NCI-H446 treated with DMSO at 0.1 percent for 48 hours (cell line): ENCODE measurements around the gene HACD4.
"Not testable (repeated sequence)": the region's sequence is repeated elsewhere in the genome, so short reads cannot be mapped to it uniquely, and the experiment has no call there.

Source experiments
- DNase-seq: peaks from one replicate; lab custom pipeline; 2025; lab: John Stamatoyannopoulos, UW

HACD4 gene

DNA sequence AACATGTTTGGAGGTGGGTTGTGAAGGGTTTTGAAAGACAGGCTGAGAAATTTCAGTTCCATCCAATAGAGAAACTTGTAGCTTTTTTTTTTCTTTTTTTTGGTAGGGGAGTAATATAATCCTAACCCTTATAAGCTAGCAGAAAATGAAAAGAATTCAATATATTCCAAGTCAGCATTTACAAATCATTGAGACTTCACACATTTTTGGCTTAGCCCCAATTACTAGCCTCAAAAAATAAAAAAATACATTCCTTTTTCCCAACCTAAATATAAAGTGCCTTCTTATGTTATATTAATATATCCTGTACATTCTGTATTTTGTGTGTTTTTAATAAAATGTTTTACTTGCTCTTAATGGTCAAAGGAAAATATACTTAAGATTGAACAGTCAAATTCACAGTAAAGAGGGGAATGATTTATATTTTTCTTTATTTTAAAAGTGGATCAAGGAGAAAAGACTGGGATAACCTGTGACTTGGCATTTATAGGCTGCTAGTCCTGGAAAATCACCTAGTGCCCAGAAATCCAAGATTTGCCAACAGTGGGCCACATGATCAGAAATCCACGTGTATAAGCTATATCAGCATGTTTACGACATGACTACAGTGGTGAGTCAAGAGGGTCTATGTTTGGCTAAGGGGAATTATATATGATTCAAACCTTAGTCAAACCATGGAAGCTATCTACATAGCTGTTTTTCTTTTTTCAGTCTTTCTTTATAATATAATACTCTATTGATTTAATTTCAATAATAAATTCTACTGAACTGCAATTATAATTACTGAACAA, 14.5 kb downstream of the HACD4 start:
- DNase-seq = no peak

DNA sequence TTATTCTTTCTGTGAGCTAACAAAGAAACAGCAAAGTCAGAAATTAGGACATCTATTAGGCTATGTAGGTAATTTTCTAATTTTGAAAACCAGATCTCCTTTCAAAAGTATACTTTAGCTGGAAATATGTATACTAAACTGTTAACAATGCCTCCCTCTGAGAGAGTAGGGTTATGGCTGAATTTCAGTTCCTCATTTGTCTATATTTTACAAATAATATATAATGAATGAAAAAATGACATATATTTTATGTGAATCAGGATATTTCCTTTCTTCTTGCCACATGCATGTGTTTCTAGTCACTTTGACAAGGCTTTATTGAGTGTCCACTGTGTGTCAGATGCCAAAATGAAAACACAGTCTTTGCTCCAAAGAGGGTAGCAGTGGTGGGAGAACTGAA, 15.4 kb downstream of the HACD4 start:
- DNase-seq = no peak

DNA sequence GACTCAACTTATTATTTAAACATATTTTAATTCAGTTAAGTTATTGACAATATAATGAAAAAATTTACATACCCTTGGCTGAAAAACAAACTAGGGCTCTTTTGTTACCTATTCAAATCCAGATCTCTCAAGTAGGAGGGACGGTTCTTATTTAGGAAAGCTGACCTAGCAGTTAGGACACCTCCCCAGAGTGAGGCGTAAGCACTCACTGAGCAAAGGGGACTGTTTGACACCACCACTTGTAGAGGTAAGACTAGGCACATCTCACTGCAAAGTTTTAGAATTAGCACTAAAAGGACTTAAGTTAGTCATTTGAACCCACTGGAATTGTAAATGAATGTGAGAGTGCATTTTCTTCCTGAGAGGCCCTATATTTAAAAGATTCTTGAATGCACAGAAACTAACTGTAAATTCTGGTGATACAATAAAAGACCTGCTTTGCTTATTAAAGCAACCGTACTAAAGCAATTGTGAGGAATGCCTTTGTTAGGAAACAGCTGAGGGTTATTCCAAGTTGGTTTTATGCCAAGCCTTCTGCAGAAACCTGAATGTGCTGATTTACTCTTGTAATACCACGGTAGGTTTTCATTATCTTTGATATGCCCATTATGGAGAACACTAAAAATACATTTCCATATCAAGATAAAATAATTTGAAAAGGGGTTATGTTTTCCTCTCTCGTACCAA, 16.2 kb downstream of the HACD4 start:
- DNase-seq = no peak

DNA sequence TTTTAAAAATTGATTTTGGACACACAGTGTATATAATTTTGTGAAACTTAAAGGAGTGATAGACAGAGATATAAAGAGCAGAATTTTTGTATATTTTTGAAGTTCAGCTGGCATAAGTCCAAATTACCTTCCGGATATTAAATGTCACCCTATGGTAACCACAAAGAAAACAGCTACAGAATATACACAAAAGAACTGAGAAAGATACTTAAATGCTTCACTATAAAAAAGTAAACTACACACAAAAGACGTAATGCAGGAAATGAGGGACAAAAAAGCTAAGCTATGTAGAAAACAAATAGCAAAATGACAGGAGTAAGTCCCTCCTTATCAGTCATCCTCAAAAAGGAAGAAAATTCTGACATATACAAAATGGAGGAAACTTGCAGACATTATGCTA, 29.4 kb downstream of the HACD4 start:
- DNase-seq = no peak

DNA sequence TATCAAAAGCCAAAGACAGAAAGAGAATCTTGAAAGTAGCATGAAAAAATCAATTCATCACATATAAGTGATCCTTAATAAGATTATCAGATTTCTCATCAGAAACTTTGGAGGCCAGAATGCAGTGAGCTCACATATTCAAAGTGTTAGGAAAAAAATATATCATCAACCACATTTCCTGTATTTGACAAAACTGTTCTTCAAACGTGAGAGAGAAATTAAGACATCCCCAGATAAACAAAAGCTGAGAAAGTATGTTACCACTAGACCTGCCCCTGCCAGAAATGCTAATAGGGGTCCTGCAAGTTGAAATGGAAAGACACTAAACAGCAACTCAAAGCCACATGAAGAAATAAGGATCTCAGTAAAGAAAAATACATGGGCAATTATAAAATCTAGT, 29.9 kb downstream of the HACD4 start:
- DNase-seq = no peak

DNA sequence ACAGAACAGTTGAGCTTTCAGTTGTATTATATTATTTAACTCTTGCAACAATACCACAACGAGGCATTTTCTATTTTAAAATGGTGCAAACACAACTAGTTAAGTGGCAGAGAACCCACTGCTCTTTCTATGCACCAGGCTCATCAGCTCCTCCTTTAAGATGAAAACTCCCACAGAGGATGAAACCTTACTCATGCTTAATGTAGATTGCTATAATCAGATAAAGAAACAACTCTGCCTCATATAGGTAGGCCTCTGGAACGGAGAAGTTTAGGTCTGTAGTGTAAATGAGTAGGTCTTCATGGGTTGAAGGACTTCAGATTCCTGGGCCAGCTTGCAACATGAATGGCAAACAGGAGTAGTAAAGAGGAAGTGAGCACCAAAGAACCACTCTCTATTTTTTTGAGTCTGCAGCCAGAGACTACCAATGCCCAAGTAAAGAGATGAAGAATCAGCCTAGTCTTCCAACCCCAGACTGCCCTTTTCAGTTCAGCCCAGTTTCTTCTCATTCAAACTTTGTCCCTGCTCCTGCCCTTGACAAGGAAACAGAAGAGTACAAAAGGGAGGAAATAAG, 33.9 kb downstream of the HACD4 start:
- DNase-seq = no peak

DNA sequence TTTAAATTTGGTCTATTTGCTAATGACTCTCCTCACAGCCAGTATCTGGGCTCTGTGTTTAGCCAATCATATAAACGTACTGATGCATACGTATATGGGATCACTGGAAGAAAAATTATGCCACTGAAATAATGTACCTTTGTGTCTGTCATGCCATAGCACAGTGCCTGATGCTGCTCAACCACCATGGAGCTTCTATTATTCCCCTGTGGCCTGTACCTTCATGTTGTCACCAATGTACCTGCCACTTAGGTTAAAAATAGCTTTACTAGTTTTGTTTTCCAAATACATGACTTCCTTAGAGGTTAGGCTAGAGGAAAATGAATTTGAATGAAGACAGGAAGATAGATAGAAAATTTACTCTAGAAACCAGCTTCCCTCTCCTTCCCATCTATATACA, 34.6 kb downstream of the HACD4 start:
- DNase-seq = no peak

DNA sequence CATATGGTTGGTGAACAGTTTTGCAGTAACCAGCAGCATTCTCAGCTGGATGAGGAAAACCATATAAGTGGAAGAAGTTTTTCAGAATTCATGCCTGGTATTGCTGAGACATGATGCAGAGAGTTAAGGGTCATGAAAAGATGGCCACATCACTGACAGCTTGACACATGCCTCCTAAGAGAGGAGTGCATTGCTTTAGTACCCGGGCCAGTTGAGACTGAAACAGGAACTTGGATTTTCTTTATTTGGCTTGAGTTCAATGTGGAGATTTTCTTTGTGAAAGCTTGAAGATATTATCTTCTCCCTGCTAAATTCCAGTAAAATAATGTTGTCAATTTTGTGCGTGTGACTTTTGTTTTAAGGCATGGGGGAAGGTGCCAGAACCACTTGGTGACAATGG, 35.8 kb downstream of the HACD4 start:
- no peak for DNase-seq

DNA sequence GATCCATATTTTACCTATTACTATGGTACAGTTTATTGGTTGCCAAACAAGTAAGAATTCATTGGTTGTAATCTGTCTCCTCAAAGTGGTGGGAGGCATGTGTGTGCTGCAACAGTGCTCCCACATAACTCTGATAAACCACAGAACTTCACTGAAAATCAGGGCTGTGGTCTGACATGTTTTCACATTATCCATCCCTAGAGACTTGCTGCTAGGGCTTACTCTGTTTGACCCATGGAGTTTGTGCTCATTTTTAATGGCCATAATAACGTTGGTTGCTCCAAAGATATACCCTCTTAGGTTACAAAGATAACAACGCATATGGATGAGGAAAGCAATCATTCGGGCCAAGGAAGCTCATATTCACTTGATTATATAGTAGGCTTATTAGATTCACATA, 37.0 kb downstream of the HACD4 start:
- DNase-seq = no peak

DNA sequence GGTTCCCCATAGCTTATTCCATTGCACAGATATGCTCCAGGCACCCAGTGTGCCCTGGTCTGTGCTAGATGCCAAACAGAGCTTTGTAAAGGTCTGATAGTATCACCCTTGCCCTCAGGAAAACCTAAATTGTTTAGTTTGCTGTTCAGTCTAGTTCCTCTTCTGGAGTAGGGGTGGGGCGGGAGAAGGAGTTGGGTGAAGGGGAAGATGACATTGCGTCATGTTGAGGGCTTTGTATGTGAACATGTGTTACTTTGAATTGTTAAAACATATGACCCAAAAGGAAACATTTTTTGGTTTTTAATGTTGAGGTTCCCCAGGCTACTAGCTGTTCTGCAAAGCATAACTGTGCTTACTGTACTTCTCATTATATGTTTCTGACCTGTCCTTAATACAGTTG, 40.6 kb downstream of the HACD4 start:
- DNase-seq = no peak

DNA sequence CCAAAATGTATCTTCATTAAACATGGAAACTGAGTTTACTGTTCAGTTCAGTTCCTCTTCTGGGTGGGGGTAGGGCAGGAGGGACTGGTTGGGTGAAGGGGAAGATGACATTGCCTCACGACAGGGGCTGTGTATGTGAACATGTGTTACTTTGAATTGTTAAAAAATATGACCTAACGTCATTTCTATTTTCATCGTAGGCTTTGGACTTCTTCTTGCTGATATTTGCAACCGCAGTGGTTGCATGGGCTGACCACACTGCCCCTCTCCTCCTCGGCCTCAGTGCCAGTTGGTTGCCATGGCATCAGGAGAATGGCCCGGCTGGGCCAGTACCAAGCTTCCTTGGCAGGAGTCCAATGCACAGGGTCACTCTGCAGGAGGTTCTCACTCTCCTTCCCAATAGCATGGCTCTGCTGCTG, 41.5 kb downstream of the HACD4 start:
- DNase-seq = no peak

DNA sequence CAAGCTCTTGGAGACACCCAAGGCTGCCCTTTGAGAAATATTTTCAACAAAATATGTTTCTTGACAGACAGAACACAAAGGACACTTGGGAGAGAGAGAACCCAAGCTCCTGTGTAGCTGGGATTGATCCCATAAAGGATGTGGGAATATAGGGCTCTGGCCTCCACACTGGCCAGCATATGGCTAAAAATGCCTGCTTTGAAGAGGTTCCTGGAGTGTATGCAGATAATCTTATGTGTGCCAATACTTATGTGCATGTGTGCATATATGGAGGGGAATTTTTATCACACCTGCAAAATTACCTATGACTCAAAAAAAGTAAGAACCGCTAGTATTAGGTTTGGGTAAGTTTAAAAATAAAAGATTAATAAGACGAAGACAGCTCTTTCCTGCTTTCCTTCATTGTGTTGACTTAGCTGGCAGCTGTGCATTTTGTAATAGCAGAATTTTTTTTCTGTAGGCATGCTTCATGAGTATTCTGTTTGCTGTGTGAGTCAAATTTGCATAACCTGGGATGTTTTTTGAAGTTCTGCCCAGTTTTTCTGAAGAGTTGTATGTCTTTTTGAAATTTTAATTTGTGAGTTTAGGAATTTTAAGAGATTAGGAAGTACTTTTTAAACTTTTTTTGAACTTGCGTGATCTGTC, 42.6 kb downstream of the HACD4 start:
- DNase-seq = no peak

DNA sequence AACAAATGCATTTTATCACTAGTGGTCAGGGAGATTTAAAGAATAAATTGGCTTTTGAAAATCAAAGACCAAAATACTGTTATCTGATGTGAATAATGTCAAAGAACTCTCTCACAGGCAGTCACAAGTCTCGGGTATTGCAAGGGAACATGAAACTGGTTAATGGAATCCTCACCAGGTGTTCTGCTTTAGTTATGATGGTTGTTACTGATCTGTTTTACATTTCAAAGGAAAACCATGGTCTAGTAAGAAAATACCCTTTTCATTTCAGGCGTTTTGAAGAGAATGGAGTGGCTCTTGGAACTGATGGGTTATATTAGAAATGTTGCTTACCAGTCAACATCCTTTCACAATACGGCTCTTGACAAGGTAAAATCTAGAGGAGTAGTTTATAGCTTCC, 43.4 kb downstream of the HACD4 start:
- DNase-seq = no peak

DNA sequence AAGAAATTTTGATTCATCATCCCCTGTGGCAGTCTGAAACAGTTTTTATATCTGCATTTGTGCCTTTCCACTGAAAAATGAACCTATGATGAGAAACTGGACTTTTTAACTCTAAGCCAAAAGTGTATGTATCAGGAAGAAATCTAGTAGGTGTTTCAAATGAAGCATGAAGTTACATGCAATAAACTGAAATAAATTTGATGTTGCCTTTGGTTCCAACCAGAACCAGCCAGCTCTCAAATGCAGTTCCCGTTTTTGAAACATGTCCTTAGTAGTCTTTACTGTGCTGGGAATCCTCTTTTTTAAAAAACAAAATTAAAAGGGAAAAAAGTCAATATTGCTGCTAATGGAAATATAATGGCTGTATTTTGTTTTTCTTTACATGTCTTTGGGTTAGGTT, 43.9 kb downstream of the HACD4 start:
- no peak for DNase-seq

DNA sequence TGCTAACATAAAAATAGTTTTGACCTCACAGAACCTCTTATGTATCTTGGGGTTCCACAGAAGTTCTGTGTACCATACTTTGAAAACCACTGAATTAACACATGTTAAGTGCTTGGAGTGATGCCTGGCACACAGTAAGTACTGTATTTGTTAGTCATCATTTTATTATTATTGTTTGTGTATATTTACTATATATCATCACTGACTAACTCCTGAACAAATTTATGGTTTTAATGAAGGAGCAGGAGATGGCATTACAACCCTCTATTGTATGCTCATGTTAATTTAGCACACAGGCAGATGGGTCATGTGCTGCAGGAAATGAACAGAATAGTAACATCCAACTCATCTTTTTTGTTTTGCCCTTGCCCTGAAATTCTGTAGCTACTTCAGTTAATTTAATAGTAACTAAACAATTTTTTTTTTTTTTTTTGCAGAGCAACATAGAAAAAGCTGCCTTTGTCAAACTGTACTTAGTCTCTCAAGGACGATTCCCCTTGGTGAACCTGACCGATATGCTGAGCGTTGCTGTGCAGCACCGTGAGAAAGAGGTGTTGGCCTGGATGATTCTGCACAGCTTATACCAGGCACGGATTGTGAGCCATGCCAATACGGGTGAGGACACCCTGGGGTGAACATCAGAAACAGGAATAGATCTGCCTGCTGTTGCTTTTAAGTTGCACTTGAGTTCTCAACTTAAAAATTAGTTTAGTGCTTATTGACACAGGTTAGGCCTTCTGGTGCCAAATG, 45.4 kb downstream of the HACD4 start:
- no peak for DNase-seq

DNA sequence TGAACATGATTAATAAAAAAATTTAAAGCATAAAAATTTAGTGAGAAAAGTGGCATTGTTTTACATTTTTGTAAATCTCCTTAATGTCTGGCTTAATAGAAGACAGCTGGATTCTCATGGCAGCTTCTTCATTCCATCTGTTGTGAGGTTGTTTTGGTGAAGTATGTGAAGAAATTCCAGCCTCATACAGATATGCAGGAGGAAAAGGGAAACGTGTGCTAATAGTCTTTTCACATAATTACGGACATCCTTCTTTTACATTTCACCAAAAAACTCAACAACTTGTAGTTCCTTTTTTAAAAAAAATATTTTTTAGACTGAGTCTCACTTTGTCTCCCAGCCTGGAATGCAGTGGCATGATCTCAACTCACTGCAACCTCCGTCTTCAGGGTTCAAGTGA, 46.9 kb downstream of the HACD4 start:
- no peak for DNase-seq

DNA sequence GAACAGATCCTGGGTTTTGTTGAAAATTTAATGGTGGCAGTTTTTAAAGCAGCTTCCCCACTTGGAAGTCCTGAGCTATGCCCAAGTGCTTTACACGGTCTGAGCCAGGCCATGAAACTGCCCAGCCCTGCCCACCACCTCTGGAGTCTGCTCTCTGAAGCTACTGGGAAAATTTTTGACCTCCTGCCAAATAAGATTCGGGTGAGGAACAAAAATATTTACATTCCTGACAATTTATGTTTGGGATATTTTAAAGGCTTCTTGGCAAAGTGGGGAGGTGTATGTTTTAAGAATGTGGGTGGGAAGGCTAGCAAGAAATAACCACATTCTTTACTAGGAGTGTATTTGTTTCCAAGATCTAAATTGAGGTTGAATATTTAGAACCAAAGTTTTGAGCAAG, 50.0 kb downstream of the HACD4 start:
- peak; percentile 64 for DNase-seq

DNA sequence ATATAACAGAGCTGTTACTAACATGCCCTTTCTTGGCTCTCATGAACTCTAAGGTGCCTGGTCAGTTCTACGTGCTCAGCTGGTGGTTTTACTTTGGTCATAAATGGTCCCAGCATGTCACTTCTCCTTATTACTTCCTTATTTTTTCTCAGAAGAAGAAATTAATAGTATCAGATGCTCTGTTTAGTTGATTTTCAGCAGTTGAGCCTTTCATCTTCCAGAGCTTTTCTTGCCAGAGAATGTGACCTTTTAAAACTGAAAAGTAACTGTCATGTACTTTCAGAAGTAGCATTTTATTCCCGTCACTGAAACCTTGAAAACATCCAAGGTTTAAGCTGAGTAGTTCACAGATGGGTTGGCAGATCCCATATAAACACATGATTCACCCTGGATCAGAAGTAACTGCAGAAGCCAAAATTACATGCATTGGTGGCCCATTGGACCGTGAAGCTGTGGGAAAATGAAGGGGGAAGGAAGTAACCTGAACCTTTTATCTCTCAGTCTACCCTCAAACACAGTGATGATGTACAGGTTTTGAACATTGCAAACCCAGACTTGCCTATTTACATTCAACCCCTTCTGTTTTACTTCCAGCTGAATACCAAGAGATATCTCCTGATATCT, 50.5 kb downstream of the HACD4 start:
- peak; percentile 72 for DNase-seq

DNA sequence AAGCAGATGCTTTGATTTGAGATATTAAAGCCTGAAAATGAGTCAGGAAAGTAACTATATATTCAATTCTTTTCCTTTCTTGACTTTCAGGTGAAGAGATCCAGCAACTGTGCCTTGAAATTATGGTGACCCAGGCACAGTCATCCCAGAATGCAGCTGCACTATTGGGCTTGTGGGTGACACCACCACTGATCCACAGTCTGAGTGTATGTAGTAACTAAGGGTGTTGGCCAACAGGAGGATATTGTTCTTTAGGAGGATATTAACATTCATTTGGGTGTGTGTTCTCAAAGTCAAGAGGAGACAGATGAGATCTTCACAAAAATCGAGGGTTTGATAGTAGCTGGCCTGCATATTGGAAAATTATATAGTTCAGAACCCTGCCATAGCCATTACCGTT, 53.2 kb downstream of the HACD4 start:
- DNase-seq = no peak

DNA sequence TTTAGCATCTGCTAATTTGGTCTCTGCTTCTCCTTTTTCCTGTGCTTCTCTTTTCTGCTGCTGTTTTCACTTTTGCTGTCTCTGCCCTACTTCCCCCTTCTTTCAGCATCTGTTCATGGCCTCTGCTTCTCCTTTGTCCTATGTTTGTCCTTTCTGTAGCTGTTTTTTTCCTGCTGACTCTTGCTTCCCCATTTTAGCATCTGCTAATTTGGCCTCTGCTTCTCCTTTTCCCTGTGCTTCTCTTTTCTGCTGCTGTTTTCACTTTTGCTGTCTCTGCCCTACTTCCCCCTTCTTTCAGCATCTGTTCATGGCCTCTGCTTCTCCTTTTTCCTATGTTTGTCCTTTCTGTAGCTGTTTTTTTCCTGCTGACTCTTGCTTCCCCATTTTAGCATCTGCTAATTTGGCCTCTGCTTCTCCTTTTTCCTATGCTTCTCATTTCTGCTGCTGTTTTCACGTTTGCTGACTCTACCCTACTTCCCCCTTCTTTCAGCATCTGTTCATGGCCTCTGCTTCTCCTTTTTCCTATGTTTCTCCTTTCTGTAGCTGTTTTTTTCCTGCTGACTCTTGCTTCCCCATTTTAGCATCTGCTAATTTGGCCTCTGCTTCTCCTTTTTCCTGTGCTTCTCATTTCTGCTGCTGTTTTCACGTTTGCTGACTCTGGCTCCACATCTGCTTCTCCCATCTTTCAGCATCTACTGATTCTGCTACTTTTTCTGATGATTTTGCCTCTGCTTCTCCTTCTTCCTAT, 57.1 kb downstream of the HACD4 start:
- not testable (repeated sequence) for DNase-seq
